ENCODE results near the gene PARD6A. TPM values are rescaled to one million over a fixed set of nuclear protein-coding genes. Genes with fewer than 3 reads are reported as not detected.

PARD6A gene, protein sequence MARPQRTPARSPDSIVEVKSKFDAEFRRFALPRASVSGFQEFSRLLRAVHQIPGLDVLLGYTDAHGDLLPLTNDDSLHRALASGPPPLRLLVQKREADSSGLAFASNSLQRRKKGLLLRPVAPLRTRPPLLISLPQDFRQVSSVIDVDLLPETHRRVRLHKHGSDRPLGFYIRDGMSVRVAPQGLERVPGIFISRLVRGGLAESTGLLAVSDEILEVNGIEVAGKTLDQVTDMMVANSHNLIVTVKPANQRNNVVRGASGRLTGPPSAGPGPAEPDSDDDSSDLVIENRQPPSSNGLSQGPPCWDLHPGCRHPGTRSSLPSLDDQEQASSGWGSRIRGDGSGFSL
- 10 to 100 TPM in 1 of 5 experiments, 1 to 10 TPM in 4; 4.5 to 11.2 (median 4.7) TPM for total RNA-seq
- 10 to 100 TPM in 1 of 2 donors, 1 to 10 TPM in 1; 9.3 to 15.1 TPM for polyA plus RNA-seq
- 7.4 reads per million, percentile 30 among the genes with 10 or more reads in this experiment for total RNA-seq

DNA sequence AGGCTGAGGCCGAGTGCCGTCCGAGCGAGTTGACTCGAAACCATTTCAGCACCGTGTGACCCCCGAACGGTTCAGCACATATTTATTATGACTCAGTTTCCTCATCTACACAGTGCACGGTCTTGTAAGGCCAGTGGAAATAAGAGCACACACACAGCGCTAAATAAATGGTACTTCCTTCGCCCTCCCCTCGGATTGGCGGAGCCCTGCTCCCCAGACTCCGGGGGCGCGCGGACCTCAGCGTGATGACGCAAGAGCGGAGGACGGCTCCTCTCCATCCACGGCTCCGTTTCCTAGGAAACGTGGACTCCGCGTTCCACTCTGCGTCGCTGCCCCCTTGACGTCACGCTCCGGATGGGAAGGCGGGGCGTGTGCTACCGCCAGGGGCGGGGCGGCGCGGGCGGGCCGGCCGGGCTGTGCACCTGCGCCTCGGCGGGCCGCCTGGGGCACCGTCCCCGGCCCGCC lies at the start of gene PARD6A:
Gene PARD6A, plus strand, starts transcription at position 397 of the 465 bp plus-strand sequence. CDS start 79 bp downstream, outside the sequence.
- CTCF ChIA-PET: interaction anchor here (0.6 to 3.1 kb wide), 6 partner anchors 12 to 129 kb away, joined by 3 to 19 read pairs (median 6); partner anchors contain the start of genes CARMIL2 and CTCF
- peaks cover 11 to 17% of the 10 kb centered on the region in 2 donors for H3K4me1 ChIP-seq (ENCODE audit: control insufficient read depth in 2 of 2, insufficient read depth in 2 of 2, low read length in 2 of 2)
- peaks cover 0 to 36% (median 0%) of the 10 kb centered on the region in 3 experiments for H3K36me3 ChIP-seq (ENCODE audit: control insufficient read depth in 2 of 3, insufficient read depth in 3 of 3, low read length in 3 of 3)
- POLR2A ChIA-PET: interaction anchor here (0.9 to 6.6 kb wide), 17 partner anchors 8 to 186 kb away, joined by 3 to 84 read pairs (median 4); partner anchors contain the start of genes ATP6V0D1, CARMIL2, CTCF and GFOD2
- Mint-ChIP-seq H3K36me3 (peaks cover 0 to 5% (median 2%) of the 10 kb centered on the region in 5 donors), H3K4me1 (peaks cover 15 to 40% (median 22%) of the 10 kb centered on the region in 7 donors), H3K9me3 (peaks cover 0 to 3% (median 0%) of the 10 kb centered on the region in 11 donors), H3K4me3 (peak within 1 kb of the TSS; percentile 90 to 97 (median 94)), H3K27ac (peak within 1 kb of the TSS; percentile 84 to 98 (median 97)), H3K27me3 (no peaks in the 10 kb centered on the region)
- no peaks in the 10 kb centered on the region for H3K9me3 ChIP-seq (ENCODE audit: control insufficient read depth in 2 of 3, low read length in 3 of 3)
- H3K27me3 ChIP-seq (ENCODE audit: control insufficient read depth in 2 of 2, insufficient read depth in 2 of 2, low read length in 2 of 2): no peaks in the 10 kb centered on the region
- DNase-seq: peak; percentile 81 to 95 (median 93)
- H3K27ac ChIP-seq (ENCODE audit: low read depth, low read length): peak within 1 kb of the TSS; percentile 97
- intact Hi-C loops (cut with micrococcal nuclease): loop anchor here (1.0 to 10.0 kb wide), 20 partner anchors 8 to 574 kb away; partner anchors contain the start of genes ATP6V0D1 (in 2 of the 2), CARMIL2 (in 2 of the 2), CTCF (in 2 of the 2) and PSKH1 (in 2 of the 2)
- ATAC-seq: peak; percentile 89
- peak within 1 kb of the TSS; percentile 99 for H3K4me3 ChIP-seq (ENCODE audit: low read length)

GRCh38 chr16:67613808-67614207 lies 47.0 kb upstream of the PARD6A start:
- DNase-seq: no peak
- H3K27ac Mint-ChIP-seq: no peak overlapping the region
- ATAC-seq: no peak
- no peaks in the 10 kb centered on the region for H3K27me3 Mint-ChIP-seq
- ChIA-PET POLR2A (interaction anchor here (0.8 to 1.5 kb wide), 3 partner anchors 37 to 66 kb away, joined by 3 read pairs; no protein-coding TSS in a partner anchor), CTCF (interaction anchor here (0.7 to 4.6 kb wide), 2 partner anchors 66 to 97 kb away, joined by 3 to 14 read pairs; no protein-coding TSS in a partner anchor)
- no peaks in the 10 kb centered on the region for H3K27me3 ChIP-seq (ENCODE audit: control insufficient read depth in 2 of 2, insufficient read depth in 2 of 2, low read length in 2 of 2)
- no peak overlapping the region for H3K4me3 Mint-ChIP-seq
- intact Hi-C loops (cut with micrococcal nuclease): no loop called here
- peaks cover 11 to 34% (median 18%) of the 10 kb centered on the region in 5 donors for H3K36me3 Mint-ChIP-seq
- no peaks in the 10 kb centered on the region for H3K9me3 Mint-ChIP-seq
- peaks cover 0 to 4% (median 0%) of the 10 kb centered on the region in 7 donors for H3K4me1 Mint-ChIP-seq
- H3K4me3 ChIP-seq (ENCODE audit: low read length): no peak overlapping the region
- no peaks in the 10 kb centered on the region for H3K4me1 ChIP-seq (ENCODE audit: control insufficient read depth in 2 of 2, insufficient read depth in 2 of 2, low read length in 2 of 2)
- no peak overlapping the region for H3K27ac ChIP-seq (ENCODE audit: low read depth, low read length)
- no peaks in the 10 kb centered on the region for H3K9me3 ChIP-seq (ENCODE audit: control insufficient read depth in 2 of 3, low read length in 3 of 3)
- H3K36me3 ChIP-seq (ENCODE audit: control insufficient read depth in 2 of 3, insufficient read depth in 3 of 3, low read length in 3 of 3): peaks cover 23 to 73% (median 28%) of the 10 kb centered on the region in 3 experiments

DNA sequence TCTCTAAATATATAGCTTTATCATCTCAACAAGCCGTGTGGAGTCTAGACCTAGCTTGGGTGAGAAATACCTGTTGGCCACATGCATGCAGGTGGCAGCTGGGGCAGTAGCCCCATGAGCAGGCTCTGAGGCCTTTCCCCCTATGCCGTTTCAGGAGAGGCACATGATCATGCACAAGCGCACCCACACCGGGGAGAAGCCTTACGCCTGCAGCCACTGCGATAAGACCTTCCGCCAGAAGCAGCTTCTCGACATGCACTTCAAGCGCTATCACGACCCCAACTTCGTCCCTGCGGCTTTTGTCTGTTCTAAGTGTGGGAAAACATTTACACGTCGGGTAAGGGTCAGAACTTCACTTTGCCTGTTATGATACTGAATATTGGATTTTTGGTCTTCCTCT lies 32.5 kb upstream of the PARD6A start:
- intact Hi-C loops (cut with micrococcal nuclease): no loop called here
- H3K36me3 Mint-ChIP-seq: peaks cover 8 to 41% (median 25%) of the 10 kb centered on the region in 5 donors
- no peaks in the 10 kb centered on the region for H3K27me3 Mint-ChIP-seq
- Histone ChIP-seq H3K4me1 (ENCODE audit: control insufficient read depth in 2 of 2, insufficient read depth in 2 of 2, low read length in 2 of 2) (no peaks in the 10 kb centered on the region), H3K9me3 (ENCODE audit: control insufficient read depth in 2 of 3, low read length in 3 of 3) (no peaks in the 10 kb centered on the region), H3K27ac (ENCODE audit: low read depth, low read length) (no peak overlapping the region), H3K36me3 (ENCODE audit: control insufficient read depth in 2 of 3, insufficient read depth in 3 of 3, low read length in 3 of 3) (peaks cover 14 to 82% (median 39%) of the 10 kb centered on the region in 3 experiments), H3K4me3 (ENCODE audit: low read length) (no peak overlapping the region), H3K27me3 (ENCODE audit: control insufficient read depth in 2 of 2, insufficient read depth in 2 of 2, low read length in 2 of 2) (no peaks in the 10 kb centered on the region)
- peak overlapping the region in 2 of 9 donors; percentile 9 to 18 for H3K27ac Mint-ChIP-seq
- ChIA-PET CTCF (interaction anchor here (1.0 kb wide), 1 partner anchor 81 kb away, joined by 3 read pairs; no protein-coding TSS in a partner anchor), POLR2A (interaction anchor here (0.9 to 1.0 kb wide), 2 partner anchors 59 to 81 kb away, joined by 3 read pairs; no protein-coding TSS in a partner anchor)
- no peaks in the 10 kb centered on the region for H3K4me1 Mint-ChIP-seq
- ATAC-seq (no peak), DNase-seq (no peak)
- H3K4me3 Mint-ChIP-seq: no peak overlapping the region
- H3K9me3 Mint-ChIP-seq: no peaks in the 10 kb centered on the region

DNA sequence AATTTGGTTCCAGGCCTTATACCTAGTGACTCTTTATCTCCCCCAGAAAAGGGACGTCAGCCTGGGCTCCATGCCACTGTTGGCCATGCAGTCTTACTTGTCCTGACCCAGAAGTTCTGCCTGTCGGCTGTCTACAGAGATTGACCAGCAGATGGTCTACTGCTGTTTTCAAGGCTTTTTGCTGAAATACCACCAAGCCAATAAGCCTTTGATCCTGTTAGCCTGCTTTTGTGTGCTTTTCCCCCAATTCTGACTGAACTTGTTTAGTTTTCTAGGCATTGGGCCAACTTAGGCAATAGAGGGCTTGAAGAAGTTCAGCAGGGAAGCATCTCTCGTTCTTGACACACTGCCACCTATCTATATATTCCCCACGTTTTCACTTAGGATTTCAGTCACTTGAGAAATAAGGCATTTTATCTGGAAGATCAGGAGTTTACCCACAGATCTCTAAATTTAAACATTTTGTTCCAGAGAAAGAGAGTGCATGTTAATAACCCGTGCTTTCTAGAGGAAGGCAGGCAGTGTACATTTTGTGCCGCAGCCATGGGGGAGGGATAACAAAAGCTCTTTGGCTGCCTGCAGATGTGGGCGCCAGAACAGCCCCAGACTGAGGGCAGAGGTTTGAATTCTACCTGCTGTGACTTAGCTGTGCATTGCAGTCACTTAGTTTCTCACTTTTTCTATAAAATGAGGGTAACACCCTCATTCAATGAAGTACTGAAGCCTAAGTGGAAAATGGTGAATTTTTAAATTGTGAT lies 28.2 kb upstream of the PARD6A start:
- intact Hi-C loops (cut with micrococcal nuclease): no loop called here
- H3K27ac ChIP-seq (ENCODE audit: low read depth, low read length): no peak overlapping the region
- H3K27me3 ChIP-seq (ENCODE audit: control insufficient read depth in 2 of 2, insufficient read depth in 2 of 2, low read length in 2 of 2): no peaks in the 10 kb centered on the region
- H3K36me3 Mint-ChIP-seq: peaks cover 8 to 40% (median 22%) of the 10 kb centered on the region in 5 donors
- no peaks in the 10 kb centered on the region for H3K4me1 Mint-ChIP-seq
- no peaks in the 10 kb centered on the region for H3K9me3 ChIP-seq (ENCODE audit: control insufficient read depth in 2 of 3, low read length in 3 of 3)
- DNase-seq (no peak), ATAC-seq (no peak)
- no peaks in the 10 kb centered on the region for H3K27me3 Mint-ChIP-seq
- ChIA-PET POLR2A (interaction anchor here (1.4 kb wide), 1 partner anchor 11 kb away, joined by 4 read pairs; no protein-coding TSS in a partner anchor), CTCF (no interaction called here)
- H3K9me3 Mint-ChIP-seq: no peaks in the 10 kb centered on the region
- no peak overlapping the region for H3K4me3 Mint-ChIP-seq
- H3K36me3 ChIP-seq (ENCODE audit: control insufficient read depth in 2 of 3, insufficient read depth in 3 of 3, low read length in 3 of 3): peaks cover 7 to 75% (median 30%) of the 10 kb centered on the region in 3 experiments
- H3K4me1 ChIP-seq (ENCODE audit: control insufficient read depth in 2 of 2, insufficient read depth in 2 of 2, low read length in 2 of 2): no peaks in the 10 kb centered on the region
- no peak overlapping the region for H3K4me3 ChIP-seq (ENCODE audit: low read length)
- H3K27ac Mint-ChIP-seq: peak overlapping the region in 6 of 9 donors; percentile 4 to 81 (median 54)

DNA sequence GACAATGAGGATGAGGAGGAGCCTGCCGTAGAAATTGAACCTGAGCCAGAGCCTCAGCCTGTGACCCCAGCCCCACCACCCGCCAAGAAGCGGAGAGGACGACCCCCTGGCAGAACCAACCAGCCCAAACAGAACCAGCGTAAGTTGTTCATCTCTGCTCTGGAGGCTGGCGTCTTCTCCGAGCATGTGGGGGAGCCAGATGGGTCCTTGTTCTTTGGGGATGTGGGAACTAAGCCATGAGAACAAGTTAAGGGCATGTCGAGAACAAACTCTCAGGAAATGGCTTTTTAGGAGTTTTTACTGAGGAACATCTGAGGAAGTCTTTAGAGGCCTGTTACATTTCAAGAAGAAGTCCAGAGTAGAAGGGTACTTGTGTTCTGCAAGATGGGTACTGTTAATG lies 24.0 kb upstream of the PARD6A start:
- intact Hi-C loops (cut with micrococcal nuclease): no loop called here
- ATAC-seq (no peak), DNase-seq (no peak)
- H3K4me1 Mint-ChIP-seq: no peaks in the 10 kb centered on the region
- Histone ChIP-seq H3K9me3 (ENCODE audit: control insufficient read depth in 2 of 3, low read length in 3 of 3) (no peaks in the 10 kb centered on the region), H3K4me3 (ENCODE audit: low read length) (no peak overlapping the region), H3K4me1 (ENCODE audit: control insufficient read depth in 2 of 2, insufficient read depth in 2 of 2, low read length in 2 of 2) (no peaks in the 10 kb centered on the region), H3K27ac (ENCODE audit: low read depth, low read length) (no peak overlapping the region), H3K27me3 (ENCODE audit: control insufficient read depth in 2 of 2, insufficient read depth in 2 of 2, low read length in 2 of 2) (no peaks in the 10 kb centered on the region), H3K36me3 (ENCODE audit: control insufficient read depth in 2 of 3, insufficient read depth in 3 of 3, low read length in 3 of 3) (peaks cover 19 to 63% (median 29%) of the 10 kb centered on the region in 3 experiments)
- H3K36me3 Mint-ChIP-seq: peaks cover 9 to 23% (median 13%) of the 10 kb centered on the region in 5 donors
- H3K27me3 Mint-ChIP-seq: no peaks in the 10 kb centered on the region
- H3K27ac Mint-ChIP-seq: no peak overlapping the region
- no peak overlapping the region for H3K4me3 Mint-ChIP-seq
- ChIA-PET CTCF (interaction anchor here (1.9 kb wide), 1 partner anchor 9 kb away, joined by 4 read pairs; the partner anchor contains the start of gene CARMIL2), POLR2A (no interaction called here)
- no peaks in the 10 kb centered on the region for H3K9me3 Mint-ChIP-seq

DNA sequence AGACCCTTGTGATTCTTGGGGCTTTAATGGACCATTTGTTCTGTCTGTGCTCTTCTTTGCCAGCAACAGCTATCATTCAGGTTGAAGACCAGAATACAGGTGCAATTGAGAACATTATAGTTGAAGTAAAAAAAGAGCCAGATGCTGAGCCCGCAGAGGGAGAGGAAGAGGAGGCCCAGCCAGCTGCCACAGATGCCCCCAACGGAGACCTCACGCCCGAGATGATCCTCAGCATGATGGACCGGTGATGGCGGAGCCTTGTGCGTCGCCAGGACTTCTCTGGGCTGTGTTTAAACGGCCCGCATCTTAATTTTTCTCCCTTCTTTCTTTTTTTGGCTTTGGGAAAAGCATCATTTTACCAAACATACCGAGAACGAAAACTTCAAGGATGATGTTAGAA lies 23.1 kb upstream of the PARD6A start:
- peaks cover 6 to 17% (median 9%) of the 10 kb centered on the region in 5 donors for H3K36me3 Mint-ChIP-seq
- Histone ChIP-seq H3K27ac (ENCODE audit: low read depth, low read length) (no peak overlapping the region), H3K4me3 (ENCODE audit: low read length) (no peak overlapping the region), H3K9me3 (ENCODE audit: control insufficient read depth in 2 of 3, low read length in 3 of 3) (no peaks in the 10 kb centered on the region), H3K27me3 (ENCODE audit: control insufficient read depth in 2 of 2, insufficient read depth in 2 of 2, low read length in 2 of 2) (no peaks in the 10 kb centered on the region), H3K36me3 (ENCODE audit: control insufficient read depth in 2 of 3, insufficient read depth in 3 of 3, low read length in 3 of 3) (peaks cover 12 to 53% (median 25%) of the 10 kb centered on the region in 3 experiments), H3K4me1 (ENCODE audit: control insufficient read depth in 2 of 2, insufficient read depth in 2 of 2, low read length in 2 of 2) (no peaks in the 10 kb centered on the region)
- intact Hi-C loops (cut with micrococcal nuclease): no loop called here
- no peak for DNase-seq
- ChIA-PET CTCF (no interaction called here), POLR2A (interaction anchor here (0.9 kb wide), 1 partner anchor 22 kb away, joined by 3 read pairs; the partner anchor contains the start of gene ACD)
- H3K9me3 Mint-ChIP-seq: no peaks in the 10 kb centered on the region
- H3K4me3 Mint-ChIP-seq: no peak overlapping the region
- H3K4me1 Mint-ChIP-seq: no peaks in the 10 kb centered on the region
- no peaks in the 10 kb centered on the region for H3K27me3 Mint-ChIP-seq
- no peak overlapping the region for H3K27ac Mint-ChIP-seq
- ATAC-seq: no peak

All from naive thymus-derived CD4-positive, alpha-beta T cell (primary cell).